ENCODE results near the gene LSP1.

GRCh38 chr11:1891831-1892115 is 38.9 kb downstream of the LSP1 start, which contains the start of gene PRR33:
- TF ChIP-seq CTCF (IDR thresholded peaks at IDR 0.05; ENCODE audit: control extremely low read depth in 1 of 3, insufficient read depth in 1 of 3, low read depth in 1 of 3, low read length in 3 of 3) (no peak), POLR2AphosphoS5 (IDR thresholded peaks at IDR 0.05; ENCODE audit: low read depth, low read length) (no peak), JUND (IDR thresholded peaks at IDR 0.05; ENCODE audit: low read length) (no peak), TEAD4 (IDR thresholded peaks at IDR 0.05; ENCODE audit: low read depth, low read length) (no peak), EZH2 (IDR thresholded peaks at IDR 0.05; ENCODE audit: low read depth, low read length, severe bottlenecking) (no peak), USF2 (IDR thresholded peaks at IDR 0.05; ENCODE audit: low read length) (no peak), GABPA (IDR thresholded peaks at IDR 0.05; ENCODE audit: borderline replicate concordance, insufficient read depth, low read length) (no peak), CEBPB (IDR thresholded peaks at IDR 0.05; ENCODE audit: low read depth, low read length) (no peak), MAFK (IDR thresholded peaks at IDR 0.05; ENCODE audit: low read depth, low read length) (no peak)

Data from H1 (cell line).